ENCODE measurements around the gene TRIP10.
"Not testable (repeated sequence)": the region's sequence is repeated elsewhere in the genome, so short reads cannot be mapped to it uniquely, and the experiment has no call there.

Gene TRIP10

DNA sequence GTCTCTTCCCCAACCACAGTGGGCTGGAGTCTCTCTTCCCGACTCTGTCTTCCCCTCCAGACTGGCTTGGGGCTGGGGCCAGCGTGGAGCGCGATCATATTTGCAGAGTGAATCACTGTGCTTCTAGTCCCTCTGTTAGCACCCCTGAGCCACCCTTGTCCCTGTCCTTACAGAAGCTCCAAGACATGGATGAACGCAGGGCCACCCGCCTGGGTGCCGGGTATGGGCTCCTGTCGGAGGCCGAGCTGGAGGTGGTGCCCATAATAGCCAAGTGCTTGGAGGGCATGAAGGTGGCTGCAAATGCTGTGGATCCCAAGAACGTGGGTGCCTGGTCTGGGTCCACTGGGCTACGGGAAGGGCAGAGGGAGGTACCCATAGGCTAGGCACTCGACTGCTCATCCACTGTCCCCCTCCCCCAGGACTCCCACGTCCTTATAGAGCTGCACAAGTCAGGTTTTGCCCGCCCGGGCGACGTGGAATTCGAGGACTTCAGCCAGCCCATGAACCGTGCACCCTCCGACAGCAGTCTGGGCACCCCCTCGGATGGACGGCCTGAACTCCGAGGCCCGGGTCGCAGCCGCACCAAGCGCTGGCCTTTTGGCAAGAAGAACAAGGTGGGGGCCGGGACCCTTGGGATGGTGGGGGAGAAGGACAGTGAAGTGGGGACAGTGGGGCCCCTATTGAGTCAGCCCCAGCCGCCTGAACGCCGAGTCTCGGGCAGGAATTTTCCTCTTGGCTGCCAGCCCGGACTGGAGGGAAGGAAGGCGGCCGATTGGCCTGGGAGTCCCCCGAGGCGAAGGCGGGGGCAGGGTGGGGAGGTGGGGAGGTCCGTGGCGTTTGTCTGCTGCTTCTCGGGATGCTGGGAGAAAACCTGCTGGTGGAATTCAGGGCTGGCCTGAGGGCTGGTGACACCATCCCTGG, 5.2 kb downstream of the TRIP10 start:
- DNase-seq = no peak

DNA sequence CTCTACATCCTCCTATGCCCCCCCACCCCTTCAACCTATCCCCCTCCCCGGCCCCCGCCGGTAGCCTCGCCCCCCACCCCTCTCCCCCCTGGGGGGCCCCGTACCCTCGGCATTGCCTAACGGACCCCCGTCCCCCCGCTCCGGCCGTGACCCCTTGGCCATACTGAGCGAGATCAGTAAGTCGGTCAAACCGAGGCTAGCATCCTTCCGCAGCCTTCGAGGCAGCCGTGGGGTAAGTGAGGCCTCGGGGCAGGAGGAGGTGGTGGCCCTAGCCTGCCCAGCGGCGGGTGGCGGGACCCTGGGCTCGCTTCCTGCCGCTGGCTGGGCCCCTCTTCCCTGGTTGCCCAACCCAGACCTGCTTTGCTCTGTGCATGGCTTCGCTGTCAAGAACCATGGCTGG, 6.5 kb downstream of the TRIP10 start:
- no peak for DNase-seq

DNA sequence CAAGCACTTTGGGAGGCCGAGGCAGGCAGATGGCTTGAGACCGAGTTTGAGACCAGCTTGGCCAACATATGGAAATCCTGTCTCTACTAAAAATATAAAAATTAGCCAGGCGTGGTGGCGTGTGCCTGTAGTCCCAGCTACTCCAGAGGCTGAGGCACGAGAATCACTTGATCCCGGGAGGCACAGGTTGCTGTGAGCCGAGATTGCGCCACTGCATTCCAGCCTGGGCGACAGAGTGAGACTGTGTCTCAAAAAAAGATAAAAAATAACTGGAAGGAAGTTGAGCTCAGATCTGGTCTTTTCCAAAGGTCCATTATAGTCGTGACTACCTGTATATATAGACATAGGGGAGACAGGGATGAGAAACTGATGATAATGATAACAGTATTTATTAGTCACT, 9.1 kb downstream of the TRIP10 start:
- DNase-seq = not testable (repeated sequence)

DNA sequence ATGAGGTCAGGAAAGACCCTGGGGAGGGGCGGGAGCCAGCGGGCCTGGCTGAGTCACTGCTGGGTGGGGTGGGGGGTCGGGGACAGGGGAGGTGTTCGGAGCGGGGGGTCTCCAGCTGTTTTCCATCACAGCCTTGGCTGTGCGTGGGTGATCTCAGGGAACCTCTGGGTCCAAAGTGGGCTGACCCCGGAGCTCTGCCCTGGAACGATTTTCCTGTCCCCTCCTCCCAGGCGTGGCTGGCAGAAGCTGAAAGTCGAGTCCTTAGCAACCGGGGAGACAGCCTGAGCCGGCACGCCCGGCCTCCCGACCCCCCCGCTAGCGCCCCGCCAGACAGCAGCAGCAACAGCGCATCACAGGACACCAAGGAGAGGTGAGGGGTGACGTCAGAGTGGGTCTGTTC, 10.6 kb downstream of the TRIP10 start:
- DNase-seq = no peak

DNA sequence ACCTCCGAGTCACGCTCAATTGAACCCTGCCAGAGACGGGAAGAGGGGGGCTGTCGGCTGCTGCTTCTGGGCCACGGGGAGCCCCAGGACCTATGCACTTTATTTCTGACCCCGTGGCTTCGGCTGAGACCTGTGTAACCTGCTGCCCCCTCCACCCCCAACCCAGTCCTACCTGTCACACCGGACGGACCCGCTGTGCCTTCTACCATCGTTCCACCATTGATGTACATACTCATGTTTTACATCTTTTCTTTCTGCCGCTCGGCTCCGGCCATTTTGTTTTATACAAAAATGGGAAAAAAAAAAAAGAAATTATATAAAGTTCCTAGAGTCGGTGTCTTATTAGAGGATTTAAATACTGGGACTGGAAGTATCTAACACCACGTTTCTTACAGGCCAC, 11.7 kb downstream of the TRIP10 start:
- no peak for DNase-seq

DNA sequence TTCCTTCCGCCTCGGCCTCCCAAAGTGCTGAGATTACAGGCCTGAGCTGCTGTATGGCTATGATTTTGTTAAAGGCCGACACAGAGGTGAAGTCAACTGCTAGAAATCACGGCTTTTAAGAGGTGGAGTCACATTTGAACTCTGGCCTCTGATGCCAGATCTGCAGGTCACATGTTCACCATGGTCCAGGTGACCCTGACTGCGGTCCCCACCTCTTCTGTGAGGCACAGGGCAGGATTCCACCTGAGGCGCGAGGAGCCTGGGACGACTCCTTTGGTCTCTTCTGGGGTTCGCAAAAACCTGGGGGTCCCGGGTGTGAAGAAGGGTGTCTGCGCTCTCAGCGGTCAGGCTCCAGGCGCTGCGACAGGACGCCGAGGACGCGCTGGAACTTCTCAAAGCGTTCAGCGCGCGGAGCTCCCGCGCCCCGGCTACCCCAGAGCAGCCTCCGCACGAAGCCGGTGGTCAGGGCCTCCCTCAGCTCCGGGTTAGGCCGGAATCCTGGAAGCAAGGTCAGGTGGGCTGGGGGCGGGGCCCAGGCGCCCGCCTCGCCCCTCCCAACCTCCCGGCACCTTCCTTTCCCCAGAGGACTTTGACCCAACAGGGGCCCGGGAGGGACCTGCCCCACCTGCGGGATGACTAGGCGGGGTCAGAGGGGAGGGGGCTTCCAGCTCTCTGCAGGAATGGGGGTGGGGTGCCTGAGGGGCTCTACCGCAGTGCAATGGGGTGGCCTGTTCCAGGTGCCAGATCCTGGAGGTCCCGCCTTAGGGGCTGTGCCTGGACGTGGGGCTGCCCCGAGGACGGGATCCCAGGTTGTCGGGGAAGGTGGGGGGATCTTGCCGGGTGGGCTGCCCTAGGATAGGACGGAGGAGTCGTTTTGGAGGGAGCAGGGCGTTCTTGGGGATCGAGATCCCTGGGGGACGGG, 13.0 kb downstream of the TRIP10 start:
- DNase-seq = no peak

DNA sequence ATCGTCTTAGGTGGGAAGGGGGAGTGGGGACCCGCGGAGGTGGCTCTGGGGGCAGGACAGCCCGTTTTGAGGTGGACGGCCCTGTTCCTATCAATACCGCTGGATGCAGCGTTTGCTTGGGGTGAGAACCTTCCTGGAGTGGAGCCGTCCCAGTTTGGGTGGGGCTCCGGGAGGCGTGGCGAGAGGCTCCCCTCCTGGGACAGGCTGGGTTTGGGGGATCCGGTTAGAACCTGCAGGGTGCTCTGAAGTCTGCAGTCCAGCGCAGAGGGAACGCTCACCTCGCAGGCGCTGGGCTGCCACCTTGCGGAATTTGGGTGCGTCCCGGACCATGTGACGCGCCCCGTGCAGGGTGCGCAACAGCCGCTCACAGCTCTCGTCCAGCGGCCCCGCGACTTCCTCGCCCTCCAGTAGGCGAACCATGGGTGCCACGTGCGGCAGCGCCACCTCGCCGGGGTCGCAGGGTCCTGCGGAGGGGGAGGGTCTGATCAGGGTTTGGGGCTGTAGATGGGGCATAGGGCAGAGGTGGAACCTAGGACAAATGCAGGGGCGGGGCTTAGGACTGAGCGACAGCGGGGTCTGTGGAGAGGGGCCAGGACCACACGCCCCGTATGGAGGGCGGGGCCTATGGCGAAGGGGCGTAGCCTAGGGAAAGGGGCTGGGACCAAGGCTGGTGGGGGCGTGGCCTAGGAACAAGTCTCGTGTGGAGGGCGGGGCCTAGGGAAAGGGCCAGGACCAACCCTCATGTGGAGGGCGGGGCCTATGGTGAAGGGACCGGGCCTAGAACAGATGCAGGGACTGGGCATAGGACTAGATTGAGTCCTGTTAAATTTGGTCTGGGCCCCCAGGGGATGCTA, 13.9 kb downstream of the TRIP10 start:
- DNase-seq = peak; percentile 85

DNA sequence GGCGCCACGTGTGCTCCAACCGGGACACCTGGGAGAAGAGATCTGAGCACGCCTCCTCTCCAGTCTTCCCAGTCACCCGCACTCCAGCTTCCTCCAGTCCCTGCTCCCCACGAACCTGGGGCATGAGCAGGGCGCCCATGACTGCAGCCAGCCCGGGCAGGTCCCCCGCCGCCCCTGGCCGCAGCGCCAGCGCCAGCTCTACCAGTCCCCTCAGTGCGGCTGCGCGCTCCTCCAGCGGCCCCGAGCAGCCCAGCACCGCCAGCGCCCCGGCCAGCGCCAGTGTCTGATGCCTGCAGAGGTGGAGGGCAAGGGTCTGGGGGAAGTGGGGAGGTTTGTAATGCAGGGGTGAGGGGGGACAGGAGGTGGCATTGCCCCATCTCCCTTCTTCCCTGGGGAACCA, 14.7 kb downstream of the TRIP10 start:
- DNase-seq = no peak

DNA sequence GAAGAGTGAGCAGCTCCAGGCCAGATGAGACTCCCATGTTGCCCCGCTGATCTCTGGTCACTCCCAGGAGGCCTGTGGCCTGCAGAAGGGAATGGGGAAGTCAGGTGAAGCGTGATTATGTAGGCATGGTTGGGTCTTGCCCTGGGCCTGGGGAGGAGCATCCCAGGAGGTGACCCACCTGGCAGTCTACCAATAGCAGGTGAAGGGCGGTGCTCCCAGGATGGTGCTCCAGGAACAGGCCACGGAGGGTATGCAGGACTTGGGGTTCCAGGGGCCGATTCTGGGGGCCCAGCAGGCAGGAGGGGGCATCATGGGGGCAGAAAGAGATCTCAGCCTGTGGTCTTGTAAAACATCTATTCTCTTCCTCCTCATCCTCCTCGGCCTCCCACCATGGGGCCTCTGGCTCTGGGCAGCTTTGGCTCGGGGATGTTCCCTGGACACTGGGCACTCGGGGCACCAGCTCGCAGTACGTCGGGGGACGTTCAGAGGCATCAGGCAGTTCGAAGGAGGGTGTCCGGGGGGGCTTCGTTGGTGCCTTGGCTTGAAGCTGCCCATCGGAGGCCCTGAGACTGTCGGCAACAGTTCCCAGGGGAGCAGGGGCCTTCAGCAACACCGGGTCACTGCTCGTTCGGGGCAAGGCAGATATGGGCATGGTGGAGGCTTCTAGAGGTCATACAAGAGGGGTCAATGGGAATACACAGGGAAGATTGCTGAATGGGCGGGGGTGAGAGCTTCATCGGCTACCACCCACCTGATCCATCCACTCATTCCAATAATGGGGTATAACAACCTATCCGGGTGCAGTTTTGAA, 15.4 kb downstream of the TRIP10 start:
- no peak for DNase-seq

DNA sequence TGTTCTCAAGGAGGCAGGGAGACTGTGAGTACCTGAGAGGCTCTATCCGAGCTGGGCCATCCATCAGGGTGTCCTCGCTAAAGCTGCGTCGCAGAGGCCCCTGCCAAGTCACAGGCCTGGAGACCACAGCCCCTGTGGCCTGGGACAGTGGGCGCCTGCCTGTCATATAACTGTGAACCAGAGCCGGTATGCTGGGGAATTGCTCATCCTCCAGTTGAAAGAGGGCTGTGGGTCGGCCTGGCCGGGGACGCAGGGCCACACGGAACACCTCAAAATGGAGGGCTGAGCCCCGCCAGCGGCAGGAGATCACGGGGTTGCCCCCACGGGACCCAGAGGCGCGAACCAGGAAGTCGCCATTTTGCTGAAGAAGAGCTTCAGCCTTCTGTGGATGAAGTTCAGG, 21.1 kb downstream of the TRIP10 start:
- DNase-seq = no peak

DNA sequence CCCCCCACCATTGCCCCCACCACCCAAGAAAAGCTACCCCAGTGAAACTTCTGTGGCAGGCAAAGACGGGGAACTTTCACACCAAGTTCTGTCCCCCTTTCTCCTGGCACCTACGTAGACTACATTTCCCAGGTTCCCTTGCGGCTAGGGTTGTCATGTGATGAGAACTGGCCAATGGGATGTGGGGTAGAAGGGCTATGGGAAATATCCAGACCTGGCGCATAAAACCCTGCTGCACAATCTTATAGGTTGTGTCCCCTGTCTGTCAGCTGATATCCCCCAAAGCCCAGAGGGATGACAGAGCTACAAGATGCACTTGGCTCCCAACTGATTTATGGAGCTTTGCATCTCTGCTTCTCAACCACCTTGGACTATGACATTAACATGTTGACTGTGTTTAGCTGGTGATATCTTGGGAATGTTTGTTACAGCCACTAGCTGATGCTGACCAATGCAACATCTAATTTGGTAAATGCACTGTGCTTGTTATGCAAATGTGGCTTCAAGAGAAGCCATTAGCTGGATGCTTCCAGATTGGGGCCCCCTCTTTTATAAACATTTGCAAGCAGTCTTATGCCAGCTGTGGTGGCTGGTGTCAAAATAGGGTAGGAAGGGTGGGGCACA, 21.7 kb downstream of the TRIP10 start:
- DNase-seq = peak; percentile 42

DNA sequence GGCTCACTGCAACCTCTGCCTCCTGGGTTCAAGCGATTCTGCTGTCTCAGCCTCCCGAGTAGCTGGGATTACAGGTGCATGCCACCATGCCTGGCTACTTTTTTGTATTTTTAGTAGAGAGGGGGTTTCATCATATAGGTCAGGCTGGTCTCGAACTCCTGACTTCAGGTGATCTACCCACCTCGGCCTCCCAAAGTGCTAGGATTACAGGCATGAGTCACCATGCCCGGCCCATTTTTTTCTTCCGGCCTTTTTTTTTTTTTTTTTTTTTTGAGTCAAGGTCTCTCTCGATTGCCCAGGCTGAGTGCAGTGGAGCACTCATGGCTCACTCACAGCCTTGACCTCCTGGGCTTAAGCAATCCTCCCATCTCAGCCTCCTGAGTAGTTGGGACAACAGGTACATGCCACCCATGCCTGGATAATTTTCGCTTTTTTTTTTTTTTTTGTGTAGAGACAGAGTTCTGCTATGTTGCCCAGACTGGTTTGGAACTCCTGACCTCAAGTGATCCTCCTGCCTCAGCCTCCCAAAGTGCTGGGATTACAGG, 22.8 kb downstream of the TRIP10 start:
- DNase-seq = not testable (repeated sequence)

DNA sequence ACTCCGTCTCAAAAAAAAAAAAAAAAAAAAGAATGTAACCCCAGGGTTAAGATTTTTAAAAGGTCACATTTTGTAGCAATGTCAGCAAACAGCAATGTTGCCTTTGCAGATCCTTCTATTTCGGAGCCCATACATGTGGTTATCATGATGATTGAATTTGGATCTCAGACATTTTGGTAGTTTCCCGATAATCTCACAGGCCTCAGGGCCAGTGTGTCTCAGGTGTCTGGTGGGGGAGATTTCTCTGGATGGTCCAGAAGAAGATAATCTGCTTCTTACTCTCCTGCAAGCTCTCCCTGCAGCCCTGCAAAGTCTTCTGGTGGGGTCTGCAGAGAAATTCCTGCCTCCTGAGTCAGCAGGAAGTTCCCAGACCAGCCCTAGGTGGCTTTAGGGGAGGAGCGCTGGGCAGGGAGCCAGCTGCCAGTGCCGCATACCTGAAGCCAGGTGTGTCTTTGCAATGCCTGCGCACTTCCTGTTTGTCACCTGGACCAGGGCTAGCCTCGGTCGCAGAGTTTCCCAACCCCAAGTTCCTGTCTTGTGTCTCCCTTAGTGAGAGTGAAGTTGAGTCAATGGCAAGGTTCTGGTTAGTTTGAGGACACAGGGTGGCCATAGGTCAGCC, 26.4 kb downstream of the TRIP10 start:
- DNase-seq = no peak

DNA sequence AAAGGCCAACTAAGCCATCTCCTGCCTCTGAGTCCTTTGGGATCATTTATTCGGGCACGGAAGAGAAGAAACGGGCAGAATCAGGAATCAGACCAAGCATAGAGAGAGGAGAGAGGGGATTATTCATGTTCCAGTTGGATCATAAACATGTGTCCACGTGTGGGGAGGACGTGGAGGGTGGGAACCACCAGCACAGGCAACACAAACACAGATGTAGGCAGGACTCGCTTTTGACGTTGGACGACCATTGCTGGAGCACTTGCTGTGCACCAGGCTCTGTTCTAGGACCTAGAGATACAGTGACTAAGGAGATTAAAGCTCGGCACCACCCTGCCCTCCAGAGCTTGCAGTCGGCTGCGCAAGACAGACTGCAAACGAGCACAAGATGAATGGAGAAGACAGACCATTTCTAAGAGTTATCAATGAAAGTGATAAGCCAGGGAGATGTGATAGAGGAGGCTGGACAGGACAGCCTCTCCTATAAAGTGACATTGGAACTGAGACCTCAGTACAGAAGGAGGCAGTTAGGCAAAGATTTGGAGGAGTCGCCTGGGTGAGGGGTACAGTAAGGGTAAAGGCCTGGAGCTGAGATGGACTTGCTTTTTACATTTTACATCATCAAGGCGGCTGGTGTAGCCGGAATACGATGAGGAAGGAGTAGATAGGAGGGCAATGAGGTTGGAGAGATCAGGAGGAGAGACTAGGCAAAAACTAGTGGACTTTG, 27.0 kb downstream of the TRIP10 start:
- DNase-seq = peak; percentile 17

DNA sequence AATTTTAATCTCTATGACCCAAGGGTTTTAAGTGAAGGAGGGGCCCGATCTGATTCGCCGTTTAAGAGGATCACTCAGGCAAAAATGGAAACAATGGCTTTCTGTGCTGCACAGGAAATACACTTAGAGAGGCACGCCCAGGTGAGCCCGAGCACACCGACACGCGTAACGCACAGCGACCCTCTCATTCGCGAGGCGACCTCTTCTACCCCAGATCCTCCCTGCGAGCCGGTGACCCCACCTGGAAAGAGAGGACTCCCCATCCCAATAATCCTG, 27.5 kb downstream of the TRIP10 start:
- no peak for DNase-seq

DNA sequence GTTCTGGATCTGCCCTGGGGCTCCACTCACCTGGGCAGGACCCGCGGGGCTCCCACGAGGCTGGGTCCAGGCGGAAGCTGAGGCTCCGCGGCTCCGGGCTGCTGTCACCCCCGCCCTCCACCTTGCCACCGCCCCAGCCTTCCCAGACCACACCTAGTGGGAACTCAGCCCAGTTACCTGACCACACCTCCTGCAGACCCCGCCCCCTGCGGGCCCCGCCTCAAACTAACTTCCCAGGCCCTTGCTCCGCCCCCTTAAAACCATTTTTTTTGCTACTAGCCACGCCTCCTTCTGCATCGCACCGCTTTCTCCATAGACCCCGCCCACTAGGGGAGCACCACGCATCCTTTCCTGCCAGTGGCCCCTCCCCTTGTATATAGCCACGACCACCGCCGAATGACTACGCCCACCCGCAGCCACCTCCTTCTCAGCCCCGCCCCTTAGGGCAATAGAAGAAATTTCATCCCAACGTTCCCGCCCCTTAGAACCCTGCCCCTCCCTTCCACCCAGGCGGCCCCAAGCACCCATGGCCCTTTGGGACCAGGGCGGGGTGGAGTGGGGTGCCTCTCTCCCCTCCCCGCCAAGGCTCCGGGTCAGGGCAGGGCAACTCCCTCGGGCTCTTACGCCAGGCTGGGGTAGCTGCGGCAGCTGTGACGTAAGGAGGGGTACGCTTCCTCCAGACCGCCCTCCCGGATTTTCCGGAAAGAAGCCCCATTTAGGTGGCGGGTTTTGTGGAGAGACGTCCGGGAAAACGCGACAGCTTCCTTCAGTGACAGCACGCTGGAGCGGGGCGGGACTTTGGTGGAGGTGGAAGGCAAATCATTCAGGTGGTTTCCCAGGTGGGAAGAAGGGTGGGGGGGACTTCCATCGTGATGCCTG, 28.1 kb downstream of the TRIP10 start, which contains the start of gene SH2D3A:
Gene SH2D3A (minus strand): TSS at position 79 of the 879 bp plus-strand sequence. CDS start 3,687 bp downstream, outside the sequence.
- DNase-seq = peak; percentile 94

DNA sequence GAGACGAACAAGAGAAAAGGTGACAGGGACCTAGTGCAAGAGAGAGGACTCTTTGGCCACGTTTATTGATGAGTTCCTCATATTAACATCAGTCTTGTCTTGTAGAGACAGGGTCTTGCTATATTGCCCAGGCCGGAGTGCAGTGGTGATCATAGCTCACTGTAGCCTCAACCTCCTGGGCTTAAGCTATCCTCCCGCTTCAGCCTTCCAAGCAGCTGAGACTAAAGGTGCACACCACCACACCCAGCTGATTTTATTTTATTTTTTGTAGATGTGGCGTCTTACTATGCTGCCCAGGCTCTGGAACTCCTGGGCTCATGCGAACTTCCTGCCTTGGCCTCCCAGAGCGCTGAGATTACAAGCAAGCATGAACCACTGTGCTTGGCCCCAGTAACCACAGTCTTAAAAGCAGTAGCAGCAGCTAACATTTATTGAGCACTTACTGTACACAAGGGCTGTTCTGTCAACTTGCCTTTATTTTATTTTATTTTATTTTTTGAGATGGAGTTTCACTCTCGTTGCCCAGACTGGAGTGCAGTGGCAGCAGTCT, 28.8 kb downstream of the TRIP10 start:
- no peak for DNase-seq

DNA sequence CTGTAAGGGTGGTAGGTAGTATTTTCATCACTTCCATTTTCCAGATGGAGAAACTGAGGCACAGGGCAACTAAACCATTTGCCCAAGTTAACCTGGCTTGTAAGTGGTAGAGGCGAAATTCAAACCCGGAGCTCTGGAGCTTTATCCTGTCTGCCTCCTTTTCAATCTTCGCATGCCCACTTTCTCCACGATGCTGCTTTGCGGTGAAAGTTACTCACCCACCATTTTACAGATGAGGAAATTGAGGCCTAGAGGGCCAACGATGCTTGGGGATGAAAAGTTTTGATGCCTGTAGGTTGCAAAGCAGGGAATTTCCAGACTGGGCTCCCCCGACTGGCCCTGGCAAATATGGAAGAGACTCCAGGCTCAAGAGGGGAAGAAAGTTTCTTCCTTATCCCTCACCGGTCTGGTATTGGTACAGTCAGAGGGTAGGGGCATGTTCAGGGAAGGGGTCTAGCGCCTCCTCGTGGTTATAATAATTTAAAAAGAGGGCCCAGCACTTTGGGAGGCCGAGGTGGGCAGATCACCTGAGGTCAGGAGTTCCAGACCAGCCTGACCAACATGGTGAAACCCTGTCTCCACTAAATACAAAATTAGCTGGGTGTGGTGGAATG, 29.6 kb downstream of the TRIP10 start:
- no peak for DNase-seq

Measured in stimulated activated CD4-positive, alpha-beta T cell treated with anti-CD3 and anti-CD28 coated beads, Interleukin-4, amount 100 ng/mL, for 24 hours (primary cell).